Thyroid gland (tissue), 4 donors: ENCODE measurements around the gene UCHL5. TPM values are rescaled to one million over a fixed set of nuclear protein-coding genes. Genes with fewer than 3 reads are reported as not detected.

Experiments used
- DNase-seq, 2 donors: peaks; one replicate each; pipeline ENCODE4 v3.0.0-alpha.2; 2019
- H3K27ac ChIP-seq, 3 donors: fragments of 200-600 bp; sonication (generic); 1 replicate in 2 of 3; 2 replicates in 1 of 3; pipeline ENCODE4 v1.5.1; 2016 to 2019; ENCODE audit warnings: mild to moderate bottlenecking in 1 of 3, moderate library complexity in 1 of 3
- H3K27me3 ChIP-seq: fragments of 200-600 bp; sonication (generic); one replicate; pipeline ENCODE4 v1.5.1; 2019
- H3K36me3 ChIP-seq, 2 donors: fragments of 200-600 bp; sonication (generic); one replicate each; pipeline ENCODE4 v1.5.1; 2016 to 2019
- H3K4me1 ChIP-seq, 2 donors: fragments of 200-600 bp; sonication (generic); one replicate each; pipeline ENCODE4 v1.5.1; 2017 to 2019
- H3K4me3 ChIP-seq, 3 donors: fragments of 200-600 bp; sonication (generic); replicated peaks in 1 of 3; 1 replicate in 2 of 3; 2 replicates in 1 of 3; pipeline ENCODE4 v1.5.1; 2016; ENCODE audit warnings: mild to moderate bottlenecking in 1 of 3
- H3K9me3 ChIP-seq: fragments of 200-600 bp; sonication (generic); one replicate; pipeline ENCODE4 v1.5.1; 2017
- CTCF ChIP-seq, 6 experiments: fragments of 200-600 bp in 3 of 6; fragments of 450-650 bp in 3 of 6; sonication (generic) in 3 of 6; IDR thresholded peaks; one replicate each; pipeline ENCODE4 v1.5.1; 2016 to 2019; ENCODE audit warnings: antibody characterized with exemption in 6 of 6, mild to moderate bottlenecking in 2 of 6, inconsistent platforms in 1 of 6, moderate library complexity in 1 of 6
- POLR2A ChIP-seq, 2 donors: fragments of 450-650 bp; IDR thresholded peaks; one replicate each; pipeline ENCODE4 v1.6.1; 2017; ENCODE audit warnings: antibody characterized with exemption in 2 of 2, mild to moderate bottlenecking in 2 of 2, moderate library complexity in 1 of 2
- WGBS, 2 donors: methylation state at CpG; one replicate each; pipeline ENCODE4 v1.1.5; 2017; 5-methylcytosine and 5-hydroxymethylcytosine counted together
- intact Hi-C: fragments of 100-400 bp; cut with DNase I; formaldehyde crosslinking; loops from one replicate; pipeline ENCODE4 v1.15.1; 2023
- total RNA-seq, 4 donors: library from RNA; depleted of rRNA; stranded (reverse); fragments of >200 nt; gene quantifications; one replicate each; pipeline ENCODE4 v1.2.3, GENCODE V29; 2016

The UCHL5 gene
- total RNA-seq, 4 donors from 2014 or later, result 24.5 to 31.1 (median 26.2) TPM

DNA sequence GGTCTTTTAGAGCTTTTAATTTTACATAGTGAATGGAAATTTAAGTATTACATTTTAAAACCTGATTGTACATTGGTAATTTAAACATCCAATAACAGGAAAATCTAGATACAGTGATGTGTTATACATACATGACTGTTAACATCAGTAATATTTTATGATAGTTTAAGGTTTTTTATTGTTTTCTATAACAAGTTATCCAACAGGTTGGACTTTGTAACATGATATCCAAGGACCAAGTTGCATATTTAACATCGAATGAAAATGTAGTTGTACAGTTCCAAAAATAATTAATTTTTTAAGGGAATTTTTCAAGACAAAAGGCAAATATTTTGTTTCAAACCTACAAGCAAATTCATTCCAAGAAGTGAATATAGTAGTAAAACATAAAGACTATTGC, 31.7 kb upstream of the UCHL5 start:
- intact Hi-C loops, result no loop called here
- H3K36me3 ChIP-seq, result peaks cover 0 to 4% of the 10 kb centered on the region in 2 donors
- no peak for DNase-seq
- H3K9me3 ChIP-seq, result no peaks in the 10 kb centered on the region
- no peak for TF ChIP-seq POLR2A (IDR thresholded peaks at IDR 0.05)
- no peak for TF ChIP-seq CTCF (IDR thresholded peaks at IDR 0.05)
- no peak overlapping the region for H3K4me3 ChIP-seq
- H3K27me3 ChIP-seq, result no peaks in the 10 kb centered on the region
- WGBS, 2 donors, result 89 to 90% methylated on average over 1 of the region's 1 CpG
- no peak overlapping the region for H3K27ac ChIP-seq
- H3K4me1 ChIP-seq, result no peaks in the 10 kb centered on the region

- WGBS, 2 donors, result 28 to 37% methylated on average over 3 of the region's 3 CpGs
- no peaks in the 10 kb centered on the region for H3K27me3 ChIP-seq
- H3K4me3 ChIP-seq, result no peak overlapping the region
- H3K9me3 ChIP-seq, result no peaks in the 10 kb centered on the region
- H3K4me1 ChIP-seq, result peaks cover 0 to 13% of the 10 kb centered on the region in 2 donors
- intact Hi-C loops, result no loop called here
- H3K27ac ChIP-seq, result peak overlapping the region in 2 of 3 donors; percentile 22 to 25
- TF ChIP-seq POLR2A (IDR thresholded peaks at IDR 0.05), result no peak
- no peak for TF ChIP-seq CTCF (IDR thresholded peaks at IDR 0.05)
- peak; percentile 59 to 62 for DNase-seq
- peaks cover 0 to 10% of the 10 kb centered on the region in 2 donors for H3K36me3 ChIP-seq
These were observed 28.7 kb upstream of the UCHL5 start for GRCh38 chr1:193087893-193088292.

DNA sequence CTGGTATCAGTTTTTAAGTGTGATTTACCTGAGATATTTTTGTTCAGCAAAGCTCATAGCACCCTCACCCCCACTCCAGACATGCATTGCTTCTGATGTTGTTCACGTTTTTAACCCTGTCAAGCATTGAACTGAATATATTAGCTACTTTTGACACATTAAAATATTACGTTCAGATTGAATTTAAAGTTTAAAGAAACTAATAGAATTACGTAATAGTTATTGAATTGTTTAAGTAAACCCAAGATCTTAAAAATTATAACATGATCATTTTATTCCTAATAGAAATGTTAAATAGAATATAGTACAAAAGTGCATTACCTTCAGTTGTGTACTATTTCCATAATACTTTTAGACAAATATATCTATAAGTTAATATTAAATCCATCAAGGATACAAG, 27.2 kb upstream of the UCHL5 start:
- H3K27me3 ChIP-seq, result no peaks in the 10 kb centered on the region
- WGBS, 2 donors, result 93 to 94% methylated on average over 3 of the region's 3 CpGs
- intact Hi-C loops, result no loop called here
- H3K4me3 ChIP-seq, result no peak overlapping the region
- H3K36me3 ChIP-seq, result peaks cover 0 to 20% of the 10 kb centered on the region in 2 donors
- H3K4me1 ChIP-seq, result peaks cover 0 to 13% of the 10 kb centered on the region in 2 donors
- no peak for DNase-seq
- TF ChIP-seq POLR2A (IDR thresholded peaks at IDR 0.05), result no peak
- no peak for TF ChIP-seq CTCF (IDR thresholded peaks at IDR 0.05)
- no peaks in the 10 kb centered on the region for H3K9me3 ChIP-seq
- no peak overlapping the region for H3K27ac ChIP-seq

- Histone ChIP-seq H3K4me3 (no peak overlapping the region), H3K4me1 (peaks cover 0 to 13% of the 10 kb centered on the region in 2 donors), H3K27me3 (no peaks in the 10 kb centered on the region), H3K9me3 (no peaks in the 10 kb centered on the region), H3K27ac (no peak overlapping the region), H3K36me3 (peaks cover 0 to 28% of the 10 kb centered on the region in 2 donors)
- DNase-seq, result no peak
- intact Hi-C loops, result no loop called here
- 86 to 92% methylated on average over 1 of the region's 1 CpG for WGBS, 2 donors
- TF ChIP-seq CTCF (IDR thresholded peaks at IDR 0.05) (no peak), POLR2A (IDR thresholded peaks at IDR 0.05) (no peak)
These were observed 26.1 kb upstream of the UCHL5 start for GRCh38 chr1:193085263-193085662.

DNA sequence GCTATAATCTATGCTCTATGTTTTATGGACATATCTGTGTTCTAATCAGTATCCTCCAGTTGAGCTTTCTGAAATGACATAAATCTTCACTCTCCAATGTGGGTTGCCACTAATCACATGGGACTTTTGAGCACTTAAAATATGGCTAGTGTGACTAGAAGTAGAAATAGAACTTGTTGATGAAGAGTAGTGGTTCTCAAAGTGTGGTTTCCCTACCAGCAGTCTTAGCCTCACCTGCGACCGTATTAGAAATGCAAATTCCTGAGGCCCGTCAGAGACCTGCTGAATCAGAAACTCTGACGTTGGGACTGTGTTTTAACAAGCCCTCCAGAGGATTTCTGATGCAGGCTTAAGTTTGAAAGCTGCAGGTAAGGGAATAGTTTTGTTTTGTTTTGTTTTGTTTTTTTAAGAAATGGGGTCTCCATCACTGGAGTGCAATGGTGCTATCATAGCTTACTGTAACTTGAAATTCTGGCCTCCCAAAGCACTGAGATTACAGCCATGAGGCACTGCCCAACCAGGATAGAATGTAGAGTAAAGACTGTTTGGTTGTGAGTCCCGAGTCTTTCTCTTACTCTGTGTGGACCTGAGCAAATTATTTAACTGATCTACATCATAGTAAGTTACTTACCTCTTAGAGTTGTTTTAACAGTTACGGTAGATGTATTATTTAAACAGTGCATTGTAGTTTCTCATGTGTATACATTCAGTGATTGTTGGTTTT, 24.4 kb upstream of the UCHL5 start:
- DNase-seq, result no peak
- Histone ChIP-seq H3K27ac (no peak overlapping the region), H3K36me3 (peaks cover 6 to 34% of the 10 kb centered on the region in 2 donors), H3K4me3 (no peak overlapping the region), H3K4me1 (peaks cover 0 to 13% of the 10 kb centered on the region in 2 donors), H3K9me3 (no peaks in the 10 kb centered on the region), H3K27me3 (no peaks in the 10 kb centered on the region)
- TF ChIP-seq POLR2A (IDR thresholded peaks at IDR 0.05) (no peak), CTCF (IDR thresholded peaks at IDR 0.05) (no peak)
- 81 to 88% methylated on average over 6 of the region's 6 CpGs for WGBS, 2 donors
- intact Hi-C loops, result no loop called here
